PFSK-1 (cell line): ENCODE results near the gene RABGAP1L.

Source experiments
- FOXP2 ChIP-seq: optimal IDR thresholded peaks from 2 replicates; pipeline ENCODE3; 2011; ENCODE audit warnings: borderline replicate concordance, control low read depth, inconsistent platforms; ENCODE audit not compliant: insufficient read depth; ENCODE audit errors: extremely low read length, extremely low read depth
- POLR2AphosphoS5 ChIP-seq: IDR thresholded peaks from 2 replicates; pipeline ENCODE4 v1.6.1; 2012; ENCODE audit warnings: low read depth, mild to moderate bottlenecking, control low read depth, low read length, moderate library complexity
- REST ChIP-seq, 2 experiments: IDR thresholded peaks; 2 replicates each; pipeline versions ENCODE4 v1.6.1 to v1.8.0; 2011 to 2012; ENCODE audit warnings: low read depth in 2 of 2, low read length in 2 of 2, control low read depth in 1 of 2, inconsistent platforms in 1 of 2, mild to moderate bottlenecking in 1 of 2, moderate library complexity in 1 of 2; ENCODE audit not compliant: insufficient read depth in 1 of 2
- SIN3A ChIP-seq: IDR thresholded peaks from 2 replicates; pipeline ENCODE4 v1.6.1; 2012; ENCODE audit warnings: mild to moderate bottlenecking, low read length, moderate library complexity, borderline replicate concordance; ENCODE audit not compliant: insufficient read depth
- TAF1 ChIP-seq: IDR thresholded peaks from 2 replicates; pipeline ENCODE4 v1.6.1; 2012; ENCODE audit warnings: low read length, control low read depth, borderline replicate concordance; ENCODE audit not compliant: insufficient read depth

Gene RABGAP1L

GRCh38 chr1:174957829-174958228 lies 798.5 kb downstream of the RABGAP1L start:
- TF ChIP-seq TAF1, result no peak

- TF ChIP-seq REST (IDR thresholded peaks at IDR 0.05; ENCODE audit: insufficient read depth in 1 of 2, low read depth in 2 of 2, low read length in 2 of 2), result no peak
Measured at GRCh38 chr1:174958396-174958795, 799.1 kb downstream of the RABGAP1L start.

GRCh38 chr1:174960362-174960761 lies 801.0 kb downstream of the RABGAP1L start:
- no peak for TF ChIP-seq SIN3A
- TF ChIP-seq FOXP2, result no peak
- TF ChIP-seq REST (IDR thresholded peaks at IDR 0.05; ENCODE audit: insufficient read depth in 1 of 2, low read depth in 2 of 2, low read length in 2 of 2), result no peak
- no peak for TF ChIP-seq POLR2AphosphoS5
- TF ChIP-seq TAF1, result no peak

GRCh38 chr1:174963529-174964125 lies 804.3 kb downstream of the RABGAP1L start:
- TF ChIP-seq POLR2AphosphoS5, result no peak
- TF ChIP-seq REST (IDR thresholded peaks at IDR 0.05; ENCODE audit: insufficient read depth in 1 of 2, low read depth in 2 of 2, low read length in 2 of 2), result no peak
- TF ChIP-seq TAF1, result no peak
- TF ChIP-seq FOXP2, result no peak
- TF ChIP-seq SIN3A, result no peak

GRCh38 chr1:174964261-174964971 lies 805.1 kb downstream of the RABGAP1L start:
- TF ChIP-seq POLR2AphosphoS5, result no peak
- no peak for TF ChIP-seq SIN3A
- TF ChIP-seq REST (IDR thresholded peaks at IDR 0.05; ENCODE audit: insufficient read depth in 1 of 2, low read depth in 2 of 2, low read length in 2 of 2), result no peak
- no peak for TF ChIP-seq TAF1
- no peak for TF ChIP-seq FOXP2
